ENCODE measurements around the gene ADAMTS20. TPM values are rescaled to one million over a fixed set of nuclear protein-coding genes. Genes with fewer than 3 reads are reported as not detected.

Gene ADAMTS20
- total RNA-seq, 1 donor from 2014 or later, result 0.06 TPM

GRCh38 chr12:43493261-43493797 is 58.7 kb downstream of the ADAMTS20 start:
- DNase-seq (ENCODE audit: low read depth), result no peak
- H3K4me3 ChIP-seq (ENCODE audit: low read depth, low read length), result no peak overlapping the region
- no peak for TF ChIP-seq CTCF (conservative IDR thresholded peaks at IDR 0.05; ENCODE audit: low read depth, low read length)

- no peak overlapping the region for H3K4me3 ChIP-seq (ENCODE audit: low read depth, low read length)
- TF ChIP-seq CTCF (conservative IDR thresholded peaks at IDR 0.05; ENCODE audit: low read depth, low read length), result no peak
- DNase-seq (ENCODE audit: low read depth), result no peak
Observed at GRCh38 chr12:43482311-43483085, 69.5 kb downstream of the ADAMTS20 start.

GRCh38 chr12:43480591-43480990 is 71.4 kb downstream of the ADAMTS20 start:
- no peak for DNase-seq (ENCODE audit: low read depth)
- no peak for TF ChIP-seq CTCF (conservative IDR thresholded peaks at IDR 0.05; ENCODE audit: low read depth, low read length)
- no peak overlapping the region for H3K4me3 ChIP-seq (ENCODE audit: low read depth, low read length)

- DNase-seq (ENCODE audit: low read depth), result no peak
- H3K4me3 ChIP-seq (ENCODE audit: low read depth, low read length), result no peak overlapping the region
- no peak for TF ChIP-seq CTCF (conservative IDR thresholded peaks at IDR 0.05; ENCODE audit: low read depth, low read length)
Observed at GRCh38 chr12:43462741-43463140, 89.3 kb downstream of the ADAMTS20 start.

GRCh38 chr12:43462080-43462479 is 89.9 kb downstream of the ADAMTS20 start:
- TF ChIP-seq CTCF (conservative IDR thresholded peaks at IDR 0.05; ENCODE audit: low read depth, low read length), result no peak
- H3K4me3 ChIP-seq (ENCODE audit: low read depth, low read length), result no peak overlapping the region
- no peak for DNase-seq (ENCODE audit: low read depth)

GRCh38 chr12:43459285-43459684 is 92.7 kb downstream of the ADAMTS20 start:
- TF ChIP-seq CTCF (conservative IDR thresholded peaks at IDR 0.05; ENCODE audit: low read depth, low read length), result no peak
- DNase-seq (ENCODE audit: low read depth), result no peak
- no peak overlapping the region for H3K4me3 ChIP-seq (ENCODE audit: low read depth, low read length)

- H3K4me3 ChIP-seq (ENCODE audit: low read depth, low read length), result no peak overlapping the region
- no peak for TF ChIP-seq CTCF (conservative IDR thresholded peaks at IDR 0.05; ENCODE audit: low read depth, low read length)
- DNase-seq (ENCODE audit: low read depth), result no peak
Observed at GRCh38 chr12:43453761-43454160, 98.2 kb downstream of the ADAMTS20 start.
